ENCODE measurements around the gene FILIP1L. TPM values are rescaled to one million over a fixed set of nuclear protein-coding genes. Genes with fewer than 3 reads are reported as not detected.

FILIP1L gene
- polyA plus RNA-seq, 2 donors = 2.6 to 6.9 TPM

DNA sequence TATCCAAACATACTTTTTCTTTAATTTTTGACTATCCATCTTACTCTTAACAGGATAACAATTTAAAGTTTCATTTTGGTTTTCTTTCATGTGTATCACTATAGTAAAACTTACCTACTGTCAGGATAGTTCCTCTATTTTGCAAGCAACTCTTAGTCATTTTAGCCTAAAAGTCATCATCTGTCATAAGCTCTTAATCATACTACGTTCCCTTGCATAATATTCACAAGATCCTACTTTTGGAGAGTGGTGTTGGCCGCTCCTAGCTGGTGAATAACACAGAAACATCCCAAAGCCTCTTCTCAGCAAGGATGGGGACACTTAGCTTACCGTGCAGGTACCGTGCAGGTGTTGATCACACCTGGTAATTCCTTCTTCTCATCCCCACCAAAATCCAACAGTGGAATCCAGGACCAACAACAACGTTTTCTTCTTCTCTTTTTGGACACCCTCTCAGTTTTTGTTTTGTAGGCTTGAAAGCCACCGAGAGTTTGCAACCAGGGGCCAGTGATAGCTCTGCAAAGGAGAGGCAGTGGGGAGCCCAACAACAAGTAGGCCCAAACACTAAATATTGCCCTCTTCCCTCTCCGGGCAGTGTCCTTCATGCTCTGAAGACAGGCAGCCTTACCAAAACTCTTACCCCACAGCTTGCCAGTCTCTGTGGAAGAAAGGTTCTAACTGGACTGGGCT lies 433 bp downstream of the FILIP1L start:
- 82 to 84% methylated on average over 7 of the region's 7 CpGs for WGBS, 2 donors
- Histone ChIP-seq H3K4me3 (ENCODE audit: low read depth in 1 of 2, low read length in 2 of 2) (no peak overlapping the region), H3K27me3 (ENCODE audit: control insufficient read depth in 1 of 2, insufficient read depth in 2 of 2, low read length in 2 of 2) (no peaks in the 10 kb centered on the region), H3K36me3 (ENCODE audit: control insufficient read depth in 2 of 2, insufficient read depth in 2 of 2, low read length in 1 of 2) (no peaks in the 10 kb centered on the region), H3K4me1 (ENCODE audit: control insufficient read depth in 2 of 2, insufficient read depth in 2 of 2, low read length in 1 of 2) (no peaks in the 10 kb centered on the region), H3K9me3 (ENCODE audit: control insufficient read depth in 2 of 2, insufficient read depth in 1 of 2, low read depth in 1 of 2, low read length in 1 of 2) (no peaks in the 10 kb centered on the region), H3K27ac (ENCODE audit: low read depth in 2 of 2, low read length in 1 of 2) (no peak overlapping the region)

DNA sequence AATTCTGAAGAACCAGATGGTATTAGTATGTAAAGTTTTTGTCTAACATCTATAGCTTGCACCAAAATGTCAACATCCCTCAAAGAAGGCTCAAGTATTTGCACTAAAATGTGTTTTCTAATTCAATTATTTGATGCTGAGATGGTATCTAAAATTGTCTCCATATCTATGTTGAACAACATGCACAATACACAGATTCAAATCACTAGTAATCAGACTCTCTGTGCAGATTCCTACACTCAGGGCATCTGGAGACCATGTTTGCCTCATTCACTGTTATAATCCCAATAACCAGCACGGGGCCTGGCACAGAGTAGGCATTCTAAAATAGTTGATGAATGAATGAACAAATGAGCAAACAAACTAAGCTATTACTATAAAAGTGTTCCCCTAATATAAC lies 2.6 kb downstream of the FILIP1L start:
- H3K27ac ChIP-seq (ENCODE audit: low read depth in 2 of 2, low read length in 1 of 2) = no peak overlapping the region
- H3K27me3 ChIP-seq (ENCODE audit: control insufficient read depth in 1 of 2, insufficient read depth in 2 of 2, low read length in 2 of 2) = no peaks in the 10 kb centered on the region
- H3K4me3 ChIP-seq (ENCODE audit: low read depth in 1 of 2, low read length in 2 of 2) = no peak overlapping the region
- no peaks in the 10 kb centered on the region for H3K9me3 ChIP-seq (ENCODE audit: control insufficient read depth in 2 of 2, insufficient read depth in 1 of 2, low read depth in 1 of 2, low read length in 1 of 2)
- no peaks in the 10 kb centered on the region for H3K36me3 ChIP-seq (ENCODE audit: control insufficient read depth in 2 of 2, insufficient read depth in 2 of 2, low read length in 1 of 2)
- 84 to 90% methylated on average over 1 of the region's 1 CpG for WGBS, 2 donors
- H3K4me1 ChIP-seq (ENCODE audit: control insufficient read depth in 2 of 2, insufficient read depth in 2 of 2, low read length in 1 of 2) = no peaks in the 10 kb centered on the region

DNA sequence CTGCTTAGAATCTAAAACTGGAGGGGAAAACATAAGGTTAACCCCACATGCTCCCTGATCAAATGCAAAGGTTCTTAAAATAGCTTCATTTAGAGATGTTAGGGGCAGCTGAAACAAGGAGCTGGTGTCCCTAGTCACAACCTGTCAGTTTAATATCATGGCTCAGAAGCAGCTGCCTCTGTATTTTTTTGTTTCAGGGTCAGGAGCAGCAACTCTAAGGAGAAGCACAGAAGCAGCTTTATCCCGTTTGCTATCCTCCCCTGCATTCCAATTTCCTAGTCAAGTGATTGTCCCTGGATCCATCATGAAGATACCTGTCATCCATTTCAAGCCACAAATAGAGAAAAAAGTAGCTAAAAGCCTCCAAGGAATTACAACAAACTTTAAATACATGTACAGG lies 4.1 kb downstream of the FILIP1L start:
- H3K9me3 ChIP-seq (ENCODE audit: control insufficient read depth in 2 of 2, insufficient read depth in 1 of 2, low read depth in 1 of 2, low read length in 1 of 2) = no peaks in the 10 kb centered on the region
- peaks cover 0 to 2% of the 10 kb centered on the region in 2 donors for H3K4me1 ChIP-seq (ENCODE audit: control insufficient read depth in 2 of 2, insufficient read depth in 2 of 2, low read length in 1 of 2)
- no peaks in the 10 kb centered on the region for H3K36me3 ChIP-seq (ENCODE audit: control insufficient read depth in 2 of 2, insufficient read depth in 2 of 2, low read length in 1 of 2)
- H3K4me3 ChIP-seq (ENCODE audit: low read depth in 1 of 2, low read length in 2 of 2) = no peak overlapping the region
- no peak overlapping the region for H3K27ac ChIP-seq (ENCODE audit: low read depth in 2 of 2, low read length in 1 of 2)
- no peaks in the 10 kb centered on the region for H3K27me3 ChIP-seq (ENCODE audit: control insufficient read depth in 1 of 2, insufficient read depth in 2 of 2, low read length in 2 of 2)
- WGBS, 2 donors = 74 to 75% methylated on average over 1 of the region's 1 CpG

DNA sequence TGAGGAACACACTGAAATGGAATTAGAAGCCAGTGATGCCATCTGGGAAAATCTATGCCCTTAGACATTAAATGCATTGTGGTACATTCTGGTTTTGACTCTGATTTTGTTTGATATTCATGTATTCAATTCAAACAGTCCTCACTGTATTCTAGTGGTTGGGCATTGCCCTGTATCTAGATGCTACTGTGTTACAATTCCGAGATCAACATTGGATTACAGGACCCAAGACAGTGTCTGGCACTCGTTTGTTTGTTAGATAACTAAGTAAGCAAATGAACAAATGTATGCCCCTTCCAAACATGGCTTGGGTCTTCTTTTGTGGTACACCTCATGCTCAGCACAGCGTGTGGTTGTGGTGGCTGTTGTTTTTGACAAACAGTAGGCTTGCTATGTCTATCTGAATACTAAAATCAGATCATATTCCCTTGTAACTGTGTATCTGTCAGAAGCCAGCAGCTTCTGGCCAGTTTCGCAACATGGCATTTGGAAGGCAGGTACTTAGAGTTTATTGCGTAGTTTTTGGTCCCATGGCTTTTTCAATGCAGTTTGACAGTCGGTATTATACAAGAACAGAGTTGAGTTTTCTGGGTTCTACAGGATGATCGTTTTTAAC lies 5.7 kb downstream of the FILIP1L start:
- no peaks in the 10 kb centered on the region for H3K27me3 ChIP-seq (ENCODE audit: control insufficient read depth in 1 of 2, insufficient read depth in 2 of 2, low read length in 2 of 2)
- no peaks in the 10 kb centered on the region for H3K36me3 ChIP-seq (ENCODE audit: control insufficient read depth in 2 of 2, insufficient read depth in 2 of 2, low read length in 1 of 2)
- H3K9me3 ChIP-seq (ENCODE audit: control insufficient read depth in 2 of 2, insufficient read depth in 1 of 2, low read depth in 1 of 2, low read length in 1 of 2) = no peaks in the 10 kb centered on the region
- 85 to 87% methylated on average over 7 of the region's 7 CpGs for WGBS, 2 donors
- no peak overlapping the region for H3K27ac ChIP-seq (ENCODE audit: low read depth in 2 of 2, low read length in 1 of 2)
- H3K4me1 ChIP-seq (ENCODE audit: control insufficient read depth in 2 of 2, insufficient read depth in 2 of 2, low read length in 1 of 2) = peaks cover 2 to 5% of the 10 kb centered on the region in 2 donors
- H3K4me3 ChIP-seq (ENCODE audit: low read depth in 1 of 2, low read length in 2 of 2) = no peak overlapping the region

DNA sequence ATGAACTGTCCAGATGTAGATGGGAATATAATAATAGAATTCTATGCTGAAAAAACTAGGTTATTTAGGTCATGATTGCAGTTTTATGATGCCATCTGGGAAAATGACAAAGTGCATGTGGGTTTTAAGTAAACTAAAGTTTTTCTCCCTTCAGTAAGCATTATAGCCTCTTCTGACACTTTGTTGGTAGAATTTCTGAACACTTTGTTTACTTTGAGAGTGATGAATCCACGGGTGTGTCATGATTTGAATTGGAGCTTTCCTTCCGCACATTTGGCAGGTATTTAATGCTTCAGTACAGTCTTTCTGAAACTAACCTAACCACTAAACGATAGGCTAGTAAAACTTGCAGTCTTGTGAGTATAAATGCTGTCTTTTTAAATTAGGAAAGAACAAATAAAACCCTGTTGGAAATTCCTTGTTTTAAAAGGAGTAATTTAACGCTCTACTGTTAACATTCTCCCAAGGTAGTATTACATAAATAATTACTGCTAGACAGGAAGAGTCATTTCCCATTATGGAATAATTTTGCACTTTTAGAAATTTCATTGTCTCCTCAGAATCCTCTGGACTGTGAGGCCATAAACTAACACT lies 7.0 kb downstream of the FILIP1L start:
- Histone ChIP-seq H3K27ac (ENCODE audit: low read depth in 2 of 2, low read length in 1 of 2) (no peak overlapping the region), H3K4me1 (ENCODE audit: control insufficient read depth in 2 of 2, insufficient read depth in 2 of 2, low read length in 1 of 2) (peaks cover 2 to 5% of the 10 kb centered on the region in 2 donors), H3K9me3 (ENCODE audit: control insufficient read depth in 2 of 2, insufficient read depth in 1 of 2, low read depth in 1 of 2, low read length in 1 of 2) (no peaks in the 10 kb centered on the region), H3K36me3 (ENCODE audit: control insufficient read depth in 2 of 2, insufficient read depth in 2 of 2, low read length in 1 of 2) (no peaks in the 10 kb centered on the region), H3K27me3 (ENCODE audit: control insufficient read depth in 1 of 2, insufficient read depth in 2 of 2, low read length in 2 of 2) (no peaks in the 10 kb centered on the region), H3K4me3 (ENCODE audit: low read depth in 1 of 2, low read length in 2 of 2) (no peak overlapping the region)
- WGBS, 2 donors = 25 to 37% methylated on average over 4 of the region's 4 CpGs

DNA sequence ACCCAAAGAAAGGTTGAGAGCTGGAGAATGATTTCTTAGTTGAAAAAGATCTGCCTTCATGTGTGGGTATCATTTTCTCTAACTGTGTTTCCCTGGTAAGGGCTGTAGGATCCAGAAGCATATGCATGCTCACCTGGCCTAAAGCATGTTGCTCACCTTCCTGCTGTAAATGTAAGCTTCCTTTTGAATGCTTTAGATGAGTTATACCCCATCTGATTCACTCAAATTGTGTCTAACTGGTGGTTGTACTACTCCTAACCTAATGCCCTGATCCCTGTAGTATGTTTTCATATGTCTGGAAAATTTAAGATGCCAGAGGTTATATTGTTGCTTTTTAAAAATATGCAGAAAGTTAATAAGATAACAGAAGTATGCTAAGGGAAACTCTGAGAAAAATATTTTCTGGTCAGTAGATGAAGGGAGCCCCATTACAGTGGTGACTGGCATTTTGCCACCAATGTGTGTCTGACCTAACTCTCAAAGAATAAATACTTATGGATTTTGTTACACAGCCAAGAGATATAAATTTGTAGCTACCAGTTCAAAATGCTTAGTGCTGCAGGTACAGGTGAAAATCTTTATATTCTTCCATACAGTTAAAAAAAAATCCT lies 7.7 kb downstream of the FILIP1L start:
- peak overlapping the region in 1 of 2 donors; percentile 40 for H3K27ac ChIP-seq (ENCODE audit: low read depth in 2 of 2, low read length in 1 of 2)
- H3K9me3 ChIP-seq (ENCODE audit: control insufficient read depth in 2 of 2, insufficient read depth in 1 of 2, low read depth in 1 of 2, low read length in 1 of 2) = no peaks in the 10 kb centered on the region
- H3K27me3 ChIP-seq (ENCODE audit: control insufficient read depth in 1 of 2, insufficient read depth in 2 of 2, low read length in 2 of 2) = no peaks in the 10 kb centered on the region
- no peaks in the 10 kb centered on the region for H3K36me3 ChIP-seq (ENCODE audit: control insufficient read depth in 2 of 2, insufficient read depth in 2 of 2, low read length in 1 of 2)
- H3K4me1 ChIP-seq (ENCODE audit: control insufficient read depth in 2 of 2, insufficient read depth in 2 of 2, low read length in 1 of 2) = peaks cover 2 to 5% of the 10 kb centered on the region in 2 donors
- no peak overlapping the region for H3K4me3 ChIP-seq (ENCODE audit: low read depth in 1 of 2, low read length in 2 of 2)

DNA sequence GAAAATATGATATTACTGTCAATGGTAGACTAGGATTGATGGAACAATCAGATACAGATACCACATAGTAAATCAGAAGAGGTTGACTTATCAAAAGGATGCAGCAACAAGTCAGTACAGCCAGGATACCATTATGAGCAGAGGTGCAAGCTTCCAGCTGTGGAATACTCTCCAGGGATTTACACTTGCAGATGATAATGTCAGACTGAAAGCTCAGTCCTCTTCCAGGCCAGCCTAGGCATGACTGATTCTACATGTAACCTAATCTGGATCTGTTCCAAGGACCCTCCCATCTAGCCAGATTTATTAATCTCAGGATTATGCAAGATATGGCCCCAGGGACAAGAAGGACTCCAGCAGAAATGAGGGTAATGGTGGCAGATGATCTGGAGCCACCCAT lies 8.2 kb downstream of the FILIP1L start:
- H3K36me3 ChIP-seq (ENCODE audit: control insufficient read depth in 2 of 2, insufficient read depth in 2 of 2, low read length in 1 of 2) = no peaks in the 10 kb centered on the region

DNA sequence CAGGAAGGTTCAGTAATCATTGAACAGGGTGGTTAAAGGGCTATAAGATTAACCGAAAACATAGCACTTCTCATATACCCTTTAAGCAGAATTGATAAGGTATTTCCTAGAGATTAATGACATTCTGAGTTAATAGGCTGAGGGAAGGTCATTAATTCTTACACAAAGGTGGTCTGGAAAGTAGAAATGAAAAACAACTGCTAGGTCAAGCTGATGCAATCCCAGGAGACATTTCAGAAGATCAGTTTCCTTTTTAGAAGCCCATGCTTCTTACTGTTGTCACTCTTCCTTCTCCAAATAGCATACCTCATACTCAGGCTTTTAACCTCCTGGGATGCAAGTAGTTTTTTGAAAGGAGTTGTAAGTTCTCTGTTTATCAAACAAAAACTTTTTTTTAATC lies 8.8 kb downstream of the FILIP1L start:
- peaks cover 2 to 5% of the 10 kb centered on the region in 2 donors for H3K4me1 ChIP-seq (ENCODE audit: control insufficient read depth in 2 of 2, insufficient read depth in 2 of 2, low read length in 1 of 2)
- H3K9me3 ChIP-seq (ENCODE audit: control insufficient read depth in 2 of 2, insufficient read depth in 1 of 2, low read depth in 1 of 2, low read length in 1 of 2) = no peaks in the 10 kb centered on the region
- no peak overlapping the region for H3K27ac ChIP-seq (ENCODE audit: low read depth in 2 of 2, low read length in 1 of 2)
- 77 to 95% methylated on average over 1 of the region's 1 CpG for WGBS, 2 donors
- no peak overlapping the region for H3K4me3 ChIP-seq (ENCODE audit: low read depth in 1 of 2, low read length in 2 of 2)
- no peaks in the 10 kb centered on the region for H3K27me3 ChIP-seq (ENCODE audit: control insufficient read depth in 1 of 2, insufficient read depth in 2 of 2, low read length in 2 of 2)
- H3K36me3 ChIP-seq (ENCODE audit: control insufficient read depth in 2 of 2, insufficient read depth in 2 of 2, low read length in 1 of 2) = no peaks in the 10 kb centered on the region

More for the DNA sequence above, 8.2 kb downstream of the FILIP1L start:
- Histone ChIP-seq H3K27ac (ENCODE audit: low read depth in 2 of 2, low read length in 1 of 2) (peak overlapping the region in 1 of 2 donors; percentile 40), H3K4me1 (ENCODE audit: control insufficient read depth in 2 of 2, insufficient read depth in 2 of 2, low read length in 1 of 2) (peaks cover 2 to 5% of the 10 kb centered on the region in 2 donors), H3K4me3 (ENCODE audit: low read depth in 1 of 2, low read length in 2 of 2) (no peak overlapping the region), H3K9me3 (ENCODE audit: control insufficient read depth in 2 of 2, insufficient read depth in 1 of 2, low read depth in 1 of 2, low read length in 1 of 2) (no peaks in the 10 kb centered on the region), H3K27me3 (ENCODE audit: control insufficient read depth in 1 of 2, insufficient read depth in 2 of 2, low read length in 2 of 2) (no peaks in the 10 kb centered on the region)

DNA sequence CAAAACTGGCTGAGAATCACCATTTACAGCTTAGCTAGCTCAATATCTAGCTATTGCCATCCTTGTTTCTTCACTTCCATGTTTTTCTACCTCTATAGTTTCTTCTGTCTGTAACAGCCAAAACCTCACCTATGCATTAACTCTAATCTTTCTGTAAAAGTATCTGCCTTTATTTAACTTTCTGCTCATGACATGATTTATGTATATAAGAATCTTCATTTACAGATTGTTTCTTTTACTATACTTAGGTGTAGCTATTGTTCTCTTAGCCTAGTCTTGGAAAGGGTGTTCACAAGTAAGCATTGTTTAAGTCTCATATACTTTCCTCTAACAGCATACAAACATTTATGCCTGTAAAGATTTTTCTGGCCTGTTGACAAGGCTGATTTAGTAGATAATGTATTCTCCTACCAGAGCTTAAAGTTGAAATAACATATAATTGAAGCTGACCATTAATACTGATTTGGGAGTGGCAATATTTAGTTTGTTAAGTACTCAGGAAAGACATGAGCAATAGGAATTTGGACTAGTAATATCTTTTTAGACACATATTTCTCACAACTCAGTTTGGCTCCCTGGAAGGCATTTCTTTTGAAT lies 9.4 kb downstream of the FILIP1L start:
- H3K27ac ChIP-seq (ENCODE audit: low read depth in 2 of 2, low read length in 1 of 2) = no peak overlapping the region
- H3K4me1 ChIP-seq (ENCODE audit: control insufficient read depth in 2 of 2, insufficient read depth in 2 of 2, low read length in 1 of 2) = peaks cover 2 to 5% of the 10 kb centered on the region in 2 donors
- H3K9me3 ChIP-seq (ENCODE audit: control insufficient read depth in 2 of 2, insufficient read depth in 1 of 2, low read depth in 1 of 2, low read length in 1 of 2) = no peaks in the 10 kb centered on the region
- H3K4me3 ChIP-seq (ENCODE audit: low read depth in 1 of 2, low read length in 2 of 2) = no peak overlapping the region
- no peaks in the 10 kb centered on the region for H3K27me3 ChIP-seq (ENCODE audit: control insufficient read depth in 1 of 2, insufficient read depth in 2 of 2, low read length in 2 of 2)
- no peaks in the 10 kb centered on the region for H3K36me3 ChIP-seq (ENCODE audit: control insufficient read depth in 2 of 2, insufficient read depth in 2 of 2, low read length in 1 of 2)

All from esophagus (tissue), 2 donors.